Measurements from ENCODE around the gene LRBA. TPM values are rescaled to one million over a fixed set of nuclear protein-coding genes. Genes with fewer than 3 reads are reported as not detected.

Gene LRBA
- total and polyA plus RNA-seq, 2 donors (not counting 1 experiment from before 2014, with no cell fraction given) = 16.4 to 36.7 TPM

DNA sequence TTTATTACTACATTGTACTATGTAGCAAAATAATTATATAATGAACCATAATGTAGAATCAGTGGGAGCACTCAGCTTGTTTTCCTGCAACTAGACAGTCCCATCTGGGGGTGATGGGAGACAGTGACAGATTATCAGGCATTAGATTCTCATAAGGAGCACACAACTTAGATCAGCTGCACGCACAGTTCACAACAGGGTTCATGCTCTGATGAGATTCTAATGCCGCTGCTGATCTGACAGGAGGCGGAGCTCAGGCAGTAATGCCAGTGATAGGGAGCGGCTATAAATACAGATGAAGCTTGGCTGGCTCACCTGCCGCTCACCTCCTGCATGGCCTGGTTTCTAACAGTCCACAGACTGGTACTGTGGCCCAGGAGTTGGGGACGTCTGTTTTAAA, 233.9 kb downstream of the LRBA start:
- no peaks in the 10 kb centered on the region for H3K79me2 ChIP-seq (ENCODE audit: control insufficient read depth, insufficient read depth, low read length)
- no peaks in the 10 kb centered on the region for H3K4me1 ChIP-seq (ENCODE audit: control insufficient read depth, extremely low read depth, insufficient read depth, low read length)
- no peaks in the 10 kb centered on the region for H3K9me3 ChIP-seq (ENCODE audit: control insufficient read depth, insufficient read depth, low read depth, low read length)
- TF ChIP-seq EZH2 (IDR thresholded peaks at IDR 0.05; ENCODE audit: low read length, missing control alignments) = no peak
- TF ChIP-seq, protein P1, sequence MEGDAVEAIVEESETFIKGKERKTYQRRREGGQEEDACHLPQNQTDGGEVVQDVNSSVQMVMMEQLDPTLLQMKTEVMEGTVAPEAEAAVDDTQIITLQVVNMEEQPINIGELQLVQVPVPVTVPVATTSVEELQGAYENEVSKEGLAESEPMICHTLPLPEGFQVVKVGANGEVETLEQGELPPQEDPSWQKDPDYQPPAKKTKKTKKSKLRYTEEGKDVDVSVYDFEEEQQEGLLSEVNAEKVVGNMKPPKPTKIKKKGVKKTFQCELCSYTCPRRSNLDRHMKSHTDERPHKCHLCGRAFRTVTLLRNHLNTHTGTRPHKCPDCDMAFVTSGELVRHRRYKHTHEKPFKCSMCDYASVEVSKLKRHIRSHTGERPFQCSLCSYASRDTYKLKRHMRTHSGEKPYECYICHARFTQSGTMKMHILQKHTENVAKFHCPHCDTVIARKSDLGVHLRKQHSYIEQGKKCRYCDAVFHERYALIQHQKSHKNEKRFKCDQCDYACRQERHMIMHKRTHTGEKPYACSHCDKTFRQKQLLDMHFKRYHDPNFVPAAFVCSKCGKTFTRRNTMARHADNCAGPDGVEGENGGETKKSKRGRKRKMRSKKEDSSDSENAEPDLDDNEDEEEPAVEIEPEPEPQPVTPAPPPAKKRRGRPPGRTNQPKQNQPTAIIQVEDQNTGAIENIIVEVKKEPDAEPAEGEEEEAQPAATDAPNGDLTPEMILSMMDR (conservative IDR thresholded peaks at IDR 0.05 in 1 of 2, IDR thresholded peaks at IDR 0.05 in 1 of 2; ENCODE audit: low read depth in 1 of 2, low read length in 2 of 2) = no peak
- H3K36me3 ChIP-seq (ENCODE audit: control insufficient read depth, insufficient read depth, low read length) = no peaks in the 10 kb centered on the region
- no peak overlapping the region for H3K4me3 ChIP-seq (replicated peaks in 1 of 4; ENCODE audit: control extremely low read depth in 1 of 4, insufficient read depth in 1 of 4, low read depth in 3 of 4, low read length in 4 of 4)
- DNase-seq (ENCODE audit: low read depth in 2 of 2) = no peak
- no peaks in the 10 kb centered on the region for H3K27me3 ChIP-seq (ENCODE audit: control insufficient read depth, insufficient read depth, low read length)
- H4K20me1 ChIP-seq (ENCODE audit: control insufficient read depth, extremely low read depth, insufficient read depth, low read length) = no peaks in the 10 kb centered on the region
- H3K27ac ChIP-seq (ENCODE audit: insufficient read depth, low read length) = no peak overlapping the region
- H3K4me2 ChIP-seq (ENCODE audit: extremely low read depth, insufficient read depth, low read length) = no peak overlapping the region
- H2AFZ ChIP-seq (ENCODE audit: low read length) = no peak overlapping the region
- no peak overlapping the region for H3K9ac ChIP-seq (ENCODE audit: insufficient read depth, low read length)

DNA sequence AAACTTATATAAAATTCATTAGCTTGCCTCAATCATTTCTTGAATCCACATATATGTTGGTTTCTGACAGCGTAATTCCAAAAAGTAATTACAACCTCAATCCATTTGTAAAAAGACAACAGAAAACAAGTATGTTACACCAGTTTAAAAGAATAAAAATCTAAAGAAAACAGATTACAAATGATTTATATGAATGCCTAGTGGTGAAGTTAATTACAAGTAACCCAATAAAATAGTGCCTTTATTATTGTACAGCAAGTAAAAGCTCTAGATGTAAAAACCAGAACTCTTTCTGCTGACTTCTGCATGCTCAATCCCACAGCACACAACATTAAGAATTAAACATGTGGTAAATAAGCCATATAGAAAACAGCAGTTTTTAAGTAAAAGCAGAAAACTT, 235.4 kb downstream of the LRBA start:
- no peak overlapping the region for H2AFZ ChIP-seq (ENCODE audit: low read length)

DNA sequence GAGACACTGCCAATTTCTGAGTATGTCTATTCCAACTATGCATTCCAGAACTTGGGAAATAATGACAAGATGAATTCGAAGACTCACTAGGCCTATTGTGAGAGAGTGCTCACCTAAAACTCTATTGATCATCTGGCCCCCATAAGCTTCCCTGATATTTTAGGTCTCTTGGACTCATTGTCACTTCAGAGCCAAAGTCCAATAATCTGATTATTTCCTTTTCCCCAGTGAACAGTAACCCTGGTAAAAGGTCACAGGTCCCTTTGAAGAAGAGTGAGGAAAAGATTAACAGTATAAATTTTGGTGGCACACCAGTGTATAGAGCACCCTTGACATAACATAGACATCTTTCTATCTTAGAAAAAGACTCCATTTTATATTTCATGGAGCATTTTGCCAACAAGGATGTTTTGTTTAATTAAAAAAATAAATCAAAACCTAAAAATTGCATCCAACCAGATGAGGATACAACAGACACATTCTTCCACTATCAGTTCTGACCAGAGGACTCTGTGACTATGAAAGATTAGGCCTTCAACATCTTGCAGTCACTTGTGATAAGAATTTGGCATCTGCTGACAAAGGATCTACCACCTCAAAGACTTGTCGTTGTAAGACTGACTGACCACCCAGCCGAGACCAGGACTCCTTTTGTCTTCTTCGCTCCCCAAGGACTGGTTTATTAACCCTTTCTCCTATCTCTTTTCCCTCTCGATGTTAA, 241.2 kb downstream of the LRBA start:
- peaks cover 2% of the 10 kb centered on the region for H3K4me1 ChIP-seq (ENCODE audit: control insufficient read depth, extremely low read depth, insufficient read depth, low read length)
- H4K20me1 ChIP-seq (ENCODE audit: control insufficient read depth, extremely low read depth, insufficient read depth, low read length) = no peaks in the 10 kb centered on the region
- H3K36me3 ChIP-seq (ENCODE audit: control insufficient read depth, insufficient read depth, low read length) = no peaks in the 10 kb centered on the region
- no peak for TF ChIP-seq EZH2 (IDR thresholded peaks at IDR 0.05; ENCODE audit: low read length, missing control alignments)
- TF ChIP-seq, protein P1 (conservative IDR thresholded peaks at IDR 0.05 in 1 of 2, IDR thresholded peaks at IDR 0.05 in 1 of 2; ENCODE audit: low read depth in 1 of 2, low read length in 2 of 2) = no peak
- no peaks in the 10 kb centered on the region for H3K79me2 ChIP-seq (ENCODE audit: control insufficient read depth, insufficient read depth, low read length)
- no peak overlapping the region for H3K27ac ChIP-seq (ENCODE audit: insufficient read depth, low read length)
- no peak overlapping the region for H3K4me3 ChIP-seq (replicated peaks in 1 of 4; ENCODE audit: control extremely low read depth in 1 of 4, insufficient read depth in 1 of 4, low read depth in 3 of 4, low read length in 4 of 4)
- no peak for DNase-seq (ENCODE audit: low read depth in 2 of 2)
- no peak overlapping the region for H3K4me2 ChIP-seq (ENCODE audit: extremely low read depth, insufficient read depth, low read length)
- H3K27me3 ChIP-seq (ENCODE audit: control insufficient read depth, insufficient read depth, low read length) = no peaks in the 10 kb centered on the region
- H2AFZ ChIP-seq (ENCODE audit: low read length) = no peak overlapping the region
- no peaks in the 10 kb centered on the region for H3K9me3 ChIP-seq (ENCODE audit: control insufficient read depth, insufficient read depth, low read depth, low read length)
- no peak overlapping the region for H3K9ac ChIP-seq (ENCODE audit: insufficient read depth, low read length)

More for the DNA sequence above, 235.4 kb downstream of the LRBA start:
- Histone ChIP-seq H3K4me1 (ENCODE audit: control insufficient read depth, extremely low read depth, insufficient read depth, low read length) (no peaks in the 10 kb centered on the region), H3K79me2 (ENCODE audit: control insufficient read depth, insufficient read depth, low read length) (no peaks in the 10 kb centered on the region), H3K27me3 (ENCODE audit: control insufficient read depth, insufficient read depth, low read length) (no peaks in the 10 kb centered on the region), H3K9ac (ENCODE audit: insufficient read depth, low read length) (no peak overlapping the region), H3K36me3 (ENCODE audit: control insufficient read depth, insufficient read depth, low read length) (no peaks in the 10 kb centered on the region), H4K20me1 (ENCODE audit: control insufficient read depth, extremely low read depth, insufficient read depth, low read length) (no peaks in the 10 kb centered on the region), H3K4me2 (ENCODE audit: extremely low read depth, insufficient read depth, low read length) (no peak overlapping the region), H3K4me3 (replicated peaks in 1 of 4; ENCODE audit: control extremely low read depth in 1 of 4, insufficient read depth in 1 of 4, low read depth in 3 of 4, low read length in 4 of 4) (no peak overlapping the region), H3K9me3 (ENCODE audit: control insufficient read depth, insufficient read depth, low read depth, low read length) (no peaks in the 10 kb centered on the region), H3K27ac (ENCODE audit: insufficient read depth, low read length) (no peak overlapping the region)
- TF ChIP-seq EZH2 (IDR thresholded peaks at IDR 0.05; ENCODE audit: low read length, missing control alignments) = no peak
- TF ChIP-seq, protein P1 (conservative IDR thresholded peaks at IDR 0.05 in 1 of 2, IDR thresholded peaks at IDR 0.05 in 1 of 2; ENCODE audit: low read depth in 1 of 2, low read length in 2 of 2) = no peak
- DNase-seq (ENCODE audit: low read depth in 2 of 2) = no peak

Measured in fibroblast of lung (primary cell).